CD14-positive monocyte (primary cell): ENCODE results near the gene C1QBP. TPM values are rescaled to one million over a fixed set of nuclear protein-coding genes. Genes with fewer than 3 reads are reported as not detected.

Experiments
- DNase-seq, 3 donors: peaks; one replicate each; pipeline ENCODE4 v3.0.0-alpha.2; 2011 to 2022
- H2AFZ ChIP-seq: 2 replicates; pipeline ENCODE4 v1.6.0; 2012; ENCODE audit warnings: mild to moderate bottlenecking, low read depth, low read length, inconsistent platforms; ENCODE audit not compliant: insufficient read depth, poor library complexity, severe bottlenecking
- H3K27ac ChIP-seq, 2 donors: 1 replicate in 1 of 2; 2 replicates in 1 of 2; pipeline ENCODE4 v1.5.1; 2012 to 2013; ENCODE audit warnings: low read length in 2 of 2, control low read depth in 1 of 2, inconsistent platforms in 1 of 2, low read depth in 1 of 2, mild to moderate bottlenecking in 1 of 2
- H3K27me3 ChIP-seq, 2 donors: one replicate each; pipeline versions ENCODE4 v1.6.0 to v1.6.1; 2011 to 2013; ENCODE audit warnings: low read length in 2 of 2; ENCODE audit not compliant: control insufficient read depth in 2 of 2, insufficient read depth in 2 of 2
- H3K36me3 ChIP-seq, 2 donors: replicated peaks in 1 of 2; 1 replicate in 1 of 2; 2 replicates in 1 of 2; pipeline versions ENCODE4 v1.5.1 to v1.6.1; 2012 to 2013; ENCODE audit warnings: low read length in 2 of 2, control low read depth in 1 of 2, inconsistent platforms in 1 of 2, mild to moderate bottlenecking in 1 of 2; ENCODE audit not compliant: insufficient read depth in 2 of 2, control insufficient read depth in 1 of 2
- H3K4me1 ChIP-seq, 2 donors: 1 replicate in 1 of 2; 2 replicates in 1 of 2; pipeline versions ENCODE4 v1.5.1 to v1.6.1; 2012 to 2013; ENCODE audit warnings: low read length in 2 of 2, control low read depth in 1 of 2, inconsistent platforms in 1 of 2, mild to moderate bottlenecking in 1 of 2, moderate library complexity in 1 of 2; ENCODE audit not compliant: insufficient read depth in 2 of 2, control insufficient read depth in 1 of 2
- H3K4me2 ChIP-seq: replicated peaks from 2 replicates; pipeline ENCODE3; 2012; ENCODE audit warnings: low read length, moderate library complexity, mild to moderate bottlenecking; ENCODE audit not compliant: poor library complexity, severe bottlenecking; ENCODE audit errors: extremely low read depth
- H3K4me3 ChIP-seq, 3 experiments: fragments of 200-600 bp in 1 of 3; sonication (generic) in 1 of 3; replicated peaks in 1 of 3; 1 replicate in 2 of 3; 2 replicates in 1 of 3; pipeline ENCODE4 v1.5.1; 2011 to 2013; ENCODE audit warnings: low read length in 3 of 3, mild to moderate bottlenecking in 3 of 3, control low read depth in 2 of 3, low read depth in 2 of 3, inconsistent platforms in 1 of 3, moderate library complexity in 1 of 3
- H3K79me2 ChIP-seq: 2 replicates; pipeline ENCODE4 v1.6.0; 2012; ENCODE audit warnings: mild to moderate bottlenecking, control low read depth, inconsistent platforms, low read length, moderate library complexity; ENCODE audit not compliant: insufficient read depth
- H3K9ac ChIP-seq: 2 replicates; pipeline ENCODE4 v1.6.0; 2017; ENCODE audit warnings: low read length, mild to moderate bottlenecking; ENCODE audit not compliant: insufficient read depth, poor library complexity, severe bottlenecking
- H3K9me3 ChIP-seq, 2 donors: replicated peaks in 1 of 2; 1 replicate in 1 of 2; 2 replicates in 1 of 2; pipeline versions ENCODE4 v1.5.1 to v1.6.1; 2012 to 2013; ENCODE audit warnings: low read length in 2 of 2, control low read depth in 1 of 2; ENCODE audit not compliant: control insufficient read depth in 1 of 2, insufficient read depth in 1 of 2
- H4K20me1 ChIP-seq: 2 replicates; pipeline ENCODE4 v1.6.0; 2012; ENCODE audit warnings: mild to moderate bottlenecking, low read length, control low read depth, moderate library complexity; ENCODE audit not compliant: insufficient read depth
- H3K27ac Mint-ChIP-seq, 7 donors: one replicate each; pipeline ENCODE4 v1.8.0; 2020; ENCODE audit warnings: mild to moderate bottlenecking in 7 of 7, mixed read lengths in 7 of 7, moderate library complexity in 6 of 7, inconsistent platforms in 2 of 7
- H3K27me3 Mint-ChIP-seq, 3 donors: one replicate each; pipeline ENCODE4 v1.8.0; 2021 to 2022; ENCODE audit warnings: low read depth in 3 of 3, mild to moderate bottlenecking in 3 of 3, mixed read lengths in 3 of 3, moderate library complexity in 3 of 3, inconsistent platforms in 1 of 3
- H3K36me3 Mint-ChIP-seq, 2 donors: one replicate each; pipeline ENCODE4 v1.8.0; 2020; ENCODE audit warnings: mixed read lengths in 2 of 2, inconsistent platforms in 1 of 2, mild to moderate bottlenecking in 1 of 2
- H3K4me1 Mint-ChIP-seq: one replicate; pipeline ENCODE4 v1.8.0; 2020; ENCODE audit warnings: mild to moderate bottlenecking, mixed read lengths
- H3K4me3 Mint-ChIP-seq, 2 donors: one replicate each; pipeline ENCODE4 v1.8.0; 2020; ENCODE audit warnings: mild to moderate bottlenecking in 2 of 2, mixed read lengths in 2 of 2, moderate library complexity in 1 of 2
- H3K9me3 Mint-ChIP-seq, 7 donors: one replicate each; pipeline ENCODE4 v1.8.0; 2020 to 2022; ENCODE audit warnings: mixed read lengths in 7 of 7, mild to moderate bottlenecking in 6 of 7, moderate library complexity in 6 of 7, inconsistent platforms in 2 of 7
- CTCF ChIP-seq: fragments of 200-600 bp; IDR thresholded peaks from one replicate; pipeline ENCODE4 v1.8.0; 2022; ENCODE audit warnings: antibody characterized with exemption, mild to moderate bottlenecking
- WGBS: methylation state at CpG from one replicate; pipeline ENCODE4 v1.1.5; 2013; ENCODE audit warnings: missing lambda C conversion rate; ENCODE audit not compliant: insufficient coverage; 5-methylcytosine and 5-hydroxymethylcytosine counted together
- intact Hi-C, 2 donors: fragments of 100-400 bp; cut with micrococcal nuclease; formaldehyde crosslinking; loops; one replicate each; pipeline versions ENCODE4 v1.15.0 to v1.15.1; 2023
- polyA plus RNA-seq, 3 donors: library from polyadenylated mRNA; depleted of rRNA in 1 of 3; unstranded in 2 of 3; stranded (reverse) in 1 of 3; fragments of 300-500 nt in 2 of 3; fragments of >200 nt in 1 of 3; fragmentation: Illumina TruSeq in 2 of 3; gene quantifications; 1 replicate in 2 of 3; 2 replicates in 1 of 3; pipeline ENCODE4 v1.2.3, GENCODE V29; 2012 to 2021

C1QBP gene
- polyA plus RNA-seq, 3 donors = 32.7 to 169 (median 122) TPM

- Histone ChIP-seq H3K4me1 (peaks cover 3 to 6% of the 10 kb centered on the region in 2 donors), H3K4me2 (no peak overlapping the region), H3K27me3 (no peaks in the 10 kb centered on the region), H2AFZ (no peak overlapping the region), H3K36me3 (peaks cover 82 to 97% of the 10 kb centered on the region in 2 donors), H3K9ac (no peak overlapping the region), H3K27ac (no peak overlapping the region), H3K4me3 (no peak overlapping the region), H4K20me1 (peaks cover 4% of the 10 kb centered on the region), H3K79me2 (peaks cover 17% of the 10 kb centered on the region), H3K9me3 (no peaks in the 10 kb centered on the region)
- DNase-seq = no peak
- Mint-ChIP-seq H3K4me3 (no peak overlapping the region), H3K36me3 (peaks cover 40% of the 10 kb centered on the region in 2 donors), H3K27me3 (no peaks in the 10 kb centered on the region), H3K4me1 (peaks cover 8% of the 10 kb centered on the region), H3K9me3 (no peaks in the 10 kb centered on the region), H3K27ac (peak overlapping the region in 3 of 7 donors; percentile 14 to 36 (median 17))
- no peak for TF ChIP-seq CTCF
- WGBS = 100% methylated on average over 3 of the region's 7 CpGs
- intact Hi-C loops = no loop called here
Observed at GRCh38 chr17:5410594-5411272, 28.2 kb downstream of the C1QBP start.

GRCh38 chr17:5408186-5408585, 30.8 kb downstream of the C1QBP start:
- WGBS = no CpG with 5 or more reads among the region's 5 CpGs
- no peak overlapping the region for H3K4me3 Mint-ChIP-seq

More at GRCh38 chr17:5408186-5408585, 30.8 kb downstream of the C1QBP start:
- Histone ChIP-seq H3K27ac (no peak overlapping the region), H3K79me2 (peaks cover 14% of the 10 kb centered on the region), H3K27me3 (no peaks in the 10 kb centered on the region), H3K9ac (no peak overlapping the region), H4K20me1 (peaks cover 4% of the 10 kb centered on the region), H3K36me3 (peaks cover 89 to 100% of the 10 kb centered on the region in 2 donors), H3K4me3 (no peak overlapping the region), H2AFZ (no peak overlapping the region), H3K4me2 (no peak overlapping the region), H3K4me1 (no peaks in the 10 kb centered on the region), H3K9me3 (no peaks in the 10 kb centered on the region)
- Mint-ChIP-seq H3K9me3 (no peaks in the 10 kb centered on the region), H3K4me1 (no peaks in the 10 kb centered on the region), H3K36me3 (peaks cover 27 to 42% of the 10 kb centered on the region in 2 donors), H3K27me3 (no peaks in the 10 kb centered on the region), H3K27ac (no peak overlapping the region)
- no peak for TF ChIP-seq CTCF
- intact Hi-C loops = no loop called here
- DNase-seq = no peak
